Measurements from ENCODE around the gene ARSB.

DNA sequence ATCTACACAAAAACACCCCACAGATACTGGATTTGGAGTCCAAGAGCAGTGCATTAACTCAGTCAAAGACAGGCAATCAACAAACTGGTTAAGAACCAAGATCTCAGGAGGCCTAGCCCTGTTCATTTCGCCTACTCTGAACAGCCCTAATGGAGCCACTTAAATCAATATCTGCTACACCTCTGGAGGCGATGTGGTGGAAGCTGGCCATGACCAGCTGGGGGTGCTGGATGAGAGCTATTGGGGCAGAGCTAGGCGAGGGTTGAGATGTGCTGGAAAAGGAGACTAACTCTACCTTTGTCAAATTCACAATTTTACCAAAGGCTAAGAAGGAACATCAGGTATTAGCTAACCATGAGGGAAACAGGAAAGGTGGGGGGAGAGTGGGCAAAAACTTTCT, 23.3 kb upstream of the ARSB start:
- TF ChIP-seq, protein P1, sequence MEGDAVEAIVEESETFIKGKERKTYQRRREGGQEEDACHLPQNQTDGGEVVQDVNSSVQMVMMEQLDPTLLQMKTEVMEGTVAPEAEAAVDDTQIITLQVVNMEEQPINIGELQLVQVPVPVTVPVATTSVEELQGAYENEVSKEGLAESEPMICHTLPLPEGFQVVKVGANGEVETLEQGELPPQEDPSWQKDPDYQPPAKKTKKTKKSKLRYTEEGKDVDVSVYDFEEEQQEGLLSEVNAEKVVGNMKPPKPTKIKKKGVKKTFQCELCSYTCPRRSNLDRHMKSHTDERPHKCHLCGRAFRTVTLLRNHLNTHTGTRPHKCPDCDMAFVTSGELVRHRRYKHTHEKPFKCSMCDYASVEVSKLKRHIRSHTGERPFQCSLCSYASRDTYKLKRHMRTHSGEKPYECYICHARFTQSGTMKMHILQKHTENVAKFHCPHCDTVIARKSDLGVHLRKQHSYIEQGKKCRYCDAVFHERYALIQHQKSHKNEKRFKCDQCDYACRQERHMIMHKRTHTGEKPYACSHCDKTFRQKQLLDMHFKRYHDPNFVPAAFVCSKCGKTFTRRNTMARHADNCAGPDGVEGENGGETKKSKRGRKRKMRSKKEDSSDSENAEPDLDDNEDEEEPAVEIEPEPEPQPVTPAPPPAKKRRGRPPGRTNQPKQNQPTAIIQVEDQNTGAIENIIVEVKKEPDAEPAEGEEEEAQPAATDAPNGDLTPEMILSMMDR (IDR thresholded peaks at IDR 0.05) = no peak
- TF ChIP-seq POLR2A (IDR thresholded peaks at IDR 0.05) = no peak
